GM18519 (cell line): ENCODE measurements around the gene DLGAP1.
A peak's percentile ranks its signal among the peaks of the same experiment; 100 is the strongest.

ENCODE experiments used
- ATAC-seq: cut with Tn5 transposase; IDR thresholded peaks from one replicate; pipeline ENCODE4 v1.9.1; 2021; ENCODE audit warnings: mild to moderate bottlenecking, moderate library complexity; ENCODE audit not compliant: unreplicated experiment, low FRiP score

DLGAP1 gene

DNA sequence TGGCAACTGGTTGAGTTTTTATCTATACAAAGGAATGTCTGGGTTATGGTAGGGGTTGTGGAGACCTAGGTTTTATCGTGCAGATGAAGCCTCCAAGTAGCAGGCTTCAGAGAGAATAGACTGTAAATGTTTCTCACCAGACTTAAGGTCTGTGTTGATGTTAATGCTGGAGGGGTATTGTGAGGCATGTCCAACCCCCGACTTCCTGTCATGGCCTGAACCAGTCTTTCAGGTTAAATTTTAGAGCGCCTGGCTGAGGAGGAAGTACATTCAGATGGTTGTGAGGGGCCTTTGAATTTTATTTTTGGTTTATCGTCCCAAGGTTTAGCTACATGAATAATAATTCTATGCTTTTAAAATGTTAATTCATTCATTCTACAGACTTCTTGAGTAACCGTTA, 435.1 kb downstream of the DLGAP1 start:
- no peak for ATAC-seq

DNA sequence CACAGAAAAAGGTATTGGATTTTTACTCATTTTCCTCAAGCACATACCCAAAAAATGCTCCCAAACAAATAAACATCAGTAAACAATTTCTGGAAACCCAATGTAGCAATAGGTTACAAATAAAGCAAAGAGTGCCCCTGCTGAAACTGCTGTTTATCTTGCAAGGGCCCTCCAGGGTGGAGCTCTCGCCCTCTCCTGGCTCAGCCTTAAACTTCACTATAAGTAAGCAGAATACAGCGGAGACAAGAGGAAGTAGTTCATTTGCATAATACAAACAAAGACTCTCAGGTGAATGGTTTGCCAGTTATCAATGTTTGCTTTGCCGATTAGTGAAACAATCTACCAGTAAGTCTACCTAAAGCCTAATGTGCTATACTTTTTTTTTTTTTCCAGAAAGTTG, 437.6 kb downstream of the DLGAP1 start:
- peak; percentile 84 for ATAC-seq

DNA sequence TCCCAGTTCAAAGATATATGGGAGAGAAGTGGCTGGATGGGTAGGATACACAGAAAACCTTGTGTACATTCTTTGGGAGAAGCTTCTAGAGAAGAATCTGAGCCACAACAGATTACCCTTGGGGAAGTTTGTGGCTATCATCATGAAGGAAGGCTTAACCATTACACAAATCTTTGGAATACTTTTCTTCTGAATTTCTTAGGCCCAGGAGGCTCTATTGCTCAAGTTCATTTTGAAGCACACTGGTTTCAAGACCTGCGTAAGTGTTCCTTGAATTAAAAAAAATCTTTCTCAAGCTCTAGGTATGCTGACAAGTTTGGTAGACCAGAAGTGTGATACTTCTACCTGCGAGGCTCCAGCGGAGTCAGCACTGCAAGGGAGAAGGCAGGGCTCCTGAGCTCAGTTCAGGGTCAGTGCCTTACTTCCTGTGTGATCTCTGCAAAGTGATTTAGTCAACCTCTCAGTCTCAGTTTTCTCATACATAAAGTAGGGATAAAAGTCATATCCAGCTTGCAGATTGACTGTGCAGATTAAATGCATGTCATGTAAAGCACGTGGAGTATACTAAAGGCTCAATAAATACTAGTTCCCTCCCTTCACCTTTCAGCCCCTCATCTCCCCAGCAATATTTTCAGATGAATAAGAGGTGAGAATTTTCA, 438.6 kb downstream of the DLGAP1 start:
- no peak for ATAC-seq

DNA sequence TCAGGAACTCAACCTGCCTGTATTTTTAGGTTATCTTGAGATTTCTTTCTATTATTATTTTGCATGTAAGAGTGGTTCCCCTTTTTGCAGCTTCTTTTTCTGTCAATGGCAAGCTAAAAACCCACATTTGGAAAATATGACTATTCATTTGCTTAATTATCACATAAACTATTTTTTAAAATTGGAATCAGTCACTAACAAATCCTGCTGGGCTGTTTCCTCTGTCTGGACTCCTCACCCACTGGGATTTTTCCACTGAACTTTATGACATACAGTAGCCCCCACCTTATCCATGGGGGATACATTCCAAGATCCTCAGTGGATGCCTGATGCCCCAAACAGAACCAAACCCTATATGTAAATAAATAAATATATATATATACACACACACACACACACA, 447.3 kb downstream of the DLGAP1 start:
- ATAC-seq, result no peak

DNA sequence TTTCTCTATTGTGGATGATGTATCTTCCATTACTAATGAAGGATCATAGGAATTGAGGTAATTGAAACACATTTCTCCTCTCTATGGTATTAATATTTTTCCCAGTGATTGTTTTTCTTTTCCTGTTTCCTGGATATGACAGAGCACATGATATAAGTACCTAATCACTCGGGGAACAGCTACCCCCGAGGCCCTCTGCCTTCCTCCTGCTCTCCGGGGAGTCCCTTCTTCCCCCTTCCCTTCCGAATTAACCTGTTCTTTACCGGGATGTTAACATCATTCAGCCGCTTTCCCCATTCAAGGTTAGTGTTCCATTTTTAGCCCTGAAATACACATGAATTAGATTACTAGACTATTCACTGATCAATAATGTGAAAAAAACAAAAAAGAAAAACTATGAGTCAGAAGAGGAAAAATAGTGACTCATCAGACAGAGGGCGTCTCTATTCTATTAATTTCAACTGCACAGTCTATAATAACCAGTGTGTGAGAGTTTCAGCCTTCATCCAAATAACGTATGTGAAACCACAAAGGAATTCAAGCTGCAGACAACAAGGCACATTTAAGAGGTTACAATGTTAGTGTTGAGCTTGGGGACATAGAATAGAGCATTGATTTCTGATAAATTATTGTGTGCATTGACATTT, 450.8 kb downstream of the DLGAP1 start:
- no peak for ATAC-seq

DNA sequence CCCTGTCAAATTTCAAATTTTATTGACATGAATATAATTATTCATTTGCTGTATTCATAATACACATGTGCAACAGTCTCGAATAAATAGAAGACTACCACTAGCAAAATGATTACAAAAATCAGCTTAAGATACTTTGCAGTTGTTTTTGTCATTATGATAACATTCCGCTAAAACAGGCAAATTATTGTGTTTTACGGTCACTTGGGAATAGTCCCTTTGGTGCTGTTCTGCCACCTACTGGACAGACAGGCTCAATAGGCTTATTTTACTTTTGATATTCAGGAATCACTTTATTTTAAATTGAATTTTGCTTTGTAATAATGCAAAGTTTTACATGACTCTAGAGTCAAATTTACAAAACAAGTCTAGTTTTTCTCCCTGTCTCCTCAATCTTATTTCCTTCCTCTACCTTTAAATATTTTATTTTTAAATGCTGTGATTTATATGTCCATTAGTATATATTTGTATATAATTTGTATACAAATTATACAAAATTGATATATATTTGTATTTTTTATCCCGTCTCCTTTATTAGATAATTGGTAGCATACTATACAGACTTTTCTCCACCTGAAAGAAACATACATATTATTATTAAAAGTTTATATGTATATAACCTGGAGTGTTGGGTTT, 456.3 kb downstream of the DLGAP1 start:
- ATAC-seq, result no peak

DNA sequence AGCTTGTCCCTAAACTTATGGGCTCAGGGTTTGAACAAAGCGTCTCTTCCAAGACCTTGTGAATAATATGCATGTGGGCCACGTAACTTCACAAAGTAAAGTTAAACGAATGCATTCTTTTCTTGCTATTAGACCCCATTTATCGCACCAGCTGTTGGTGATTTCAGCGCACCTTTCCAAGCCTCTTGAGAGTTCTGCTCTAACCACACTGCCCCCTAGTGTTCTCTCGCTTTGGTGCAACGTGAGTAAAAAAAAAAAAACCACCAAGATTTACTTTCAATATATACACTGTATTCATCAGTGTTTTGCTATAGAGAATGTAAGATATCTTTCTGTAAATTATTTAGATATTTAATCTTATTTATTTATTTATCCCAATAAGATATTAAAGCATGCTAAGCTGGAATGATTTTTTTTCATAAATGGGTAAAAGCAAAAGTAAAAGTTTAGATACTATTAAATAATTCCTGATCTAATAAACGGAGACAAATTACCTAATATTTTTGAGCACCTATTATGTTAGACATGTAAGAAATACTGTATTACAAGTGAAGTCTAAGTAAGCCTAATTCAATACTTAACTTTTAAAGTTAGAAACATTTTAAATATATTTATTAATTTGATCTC, 459.5 kb downstream of the DLGAP1 start:
- peak; percentile 68 for ATAC-seq

DNA sequence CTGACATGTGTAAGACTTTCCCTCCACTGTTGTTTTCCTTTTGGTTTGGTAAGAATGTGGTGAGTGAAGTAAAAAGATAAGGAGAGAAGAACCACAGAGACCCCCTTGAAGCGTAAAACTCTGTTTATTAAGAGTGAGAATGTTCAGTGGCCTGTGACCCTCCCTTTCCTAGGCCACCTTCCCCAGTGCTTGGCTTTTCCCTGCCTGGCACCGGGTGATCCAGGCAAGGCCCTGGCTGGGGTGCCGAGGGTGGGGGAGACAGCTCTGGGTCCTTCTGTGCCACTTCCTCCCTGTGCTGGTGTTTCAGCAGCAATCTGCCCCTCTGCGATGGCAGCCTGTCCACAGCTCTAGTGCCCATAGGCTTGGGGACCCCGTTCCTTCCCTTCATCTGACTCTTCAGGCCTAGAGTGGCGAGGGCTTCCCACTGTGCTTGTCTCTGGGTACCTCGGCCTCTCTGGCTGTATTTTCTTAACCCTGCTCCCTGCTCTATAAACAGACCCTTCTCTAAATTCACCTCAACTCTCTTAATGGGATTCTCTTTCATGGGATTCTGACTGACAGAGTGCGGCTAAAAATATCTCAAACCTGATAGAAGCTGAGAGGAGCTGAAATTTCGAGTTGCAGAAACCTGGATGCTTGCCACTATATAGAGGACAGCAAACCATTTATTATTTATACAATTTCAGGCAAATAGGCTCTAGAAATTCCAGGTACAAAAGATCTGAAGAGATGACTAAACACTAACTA, 461.0 kb downstream of the DLGAP1 start:
- no peak for ATAC-seq

DNA sequence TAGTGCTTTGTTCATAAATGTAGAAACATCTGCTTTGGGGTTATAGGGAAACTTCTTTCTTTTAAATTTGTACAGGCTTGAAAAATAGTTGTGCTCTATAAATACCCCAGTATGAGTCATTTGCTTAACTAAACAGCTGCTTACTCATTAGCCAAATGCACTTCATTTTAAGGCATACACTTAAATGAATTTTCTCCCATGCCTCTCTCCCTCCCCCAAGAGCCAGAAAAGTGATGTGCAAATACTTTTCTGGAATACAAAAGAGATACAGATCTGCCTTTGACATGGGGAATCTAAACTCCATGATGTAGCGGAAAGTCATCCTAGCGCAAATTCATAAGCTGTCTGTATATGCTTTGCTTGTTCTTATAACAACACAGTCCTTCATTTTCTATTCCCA, 469.4 kb downstream of the DLGAP1 start:
- ATAC-seq, result no peak

DNA sequence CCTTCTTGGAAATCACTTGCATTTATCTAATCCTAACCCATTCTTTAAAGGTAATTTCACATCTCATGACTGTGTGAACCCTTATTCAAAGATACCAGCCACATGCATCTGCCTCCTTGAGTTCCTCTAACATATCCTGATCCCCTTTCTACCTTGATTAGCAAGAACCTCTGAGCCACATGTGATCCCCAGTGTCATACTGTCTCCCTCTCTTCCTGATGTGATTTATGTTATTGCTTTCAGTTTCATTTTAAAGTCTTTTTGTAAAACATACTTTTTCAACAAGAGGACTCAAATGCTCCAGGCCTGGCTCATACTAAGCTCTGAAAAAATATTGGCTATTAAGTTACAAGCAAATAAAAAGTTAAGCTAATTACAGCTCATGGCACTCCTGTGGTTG, 470.1 kb downstream of the DLGAP1 start:
- no peak for ATAC-seq

DNA sequence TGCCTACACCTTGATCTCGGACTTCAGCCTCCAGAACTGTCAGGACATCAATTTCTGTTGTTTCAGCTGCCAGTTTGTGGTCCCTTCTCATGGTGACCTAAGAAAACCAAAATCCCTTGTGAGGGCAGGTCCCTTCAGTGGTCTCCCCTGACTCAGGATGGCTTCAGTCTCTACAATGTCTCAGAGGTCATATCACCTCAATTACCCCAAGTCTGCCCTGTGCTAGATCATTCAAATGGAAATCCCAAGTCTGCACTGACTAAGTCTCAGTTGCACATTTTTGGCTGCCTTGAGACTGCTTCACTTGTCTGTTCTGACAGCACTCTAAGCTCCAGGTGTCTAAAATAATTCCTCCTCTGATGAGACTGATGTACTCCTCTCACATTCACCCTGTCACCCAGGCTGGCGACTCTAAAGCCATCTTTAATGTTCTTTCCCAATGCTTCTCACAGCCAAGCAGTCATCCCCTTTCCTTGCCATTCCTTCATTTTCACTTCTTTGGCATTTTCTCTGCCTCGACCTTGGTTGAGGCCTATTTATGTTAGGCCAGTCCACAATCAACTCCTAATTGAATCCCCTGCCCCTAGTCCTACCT, 470.8 kb downstream of the DLGAP1 start:
- no peak for ATAC-seq

DNA sequence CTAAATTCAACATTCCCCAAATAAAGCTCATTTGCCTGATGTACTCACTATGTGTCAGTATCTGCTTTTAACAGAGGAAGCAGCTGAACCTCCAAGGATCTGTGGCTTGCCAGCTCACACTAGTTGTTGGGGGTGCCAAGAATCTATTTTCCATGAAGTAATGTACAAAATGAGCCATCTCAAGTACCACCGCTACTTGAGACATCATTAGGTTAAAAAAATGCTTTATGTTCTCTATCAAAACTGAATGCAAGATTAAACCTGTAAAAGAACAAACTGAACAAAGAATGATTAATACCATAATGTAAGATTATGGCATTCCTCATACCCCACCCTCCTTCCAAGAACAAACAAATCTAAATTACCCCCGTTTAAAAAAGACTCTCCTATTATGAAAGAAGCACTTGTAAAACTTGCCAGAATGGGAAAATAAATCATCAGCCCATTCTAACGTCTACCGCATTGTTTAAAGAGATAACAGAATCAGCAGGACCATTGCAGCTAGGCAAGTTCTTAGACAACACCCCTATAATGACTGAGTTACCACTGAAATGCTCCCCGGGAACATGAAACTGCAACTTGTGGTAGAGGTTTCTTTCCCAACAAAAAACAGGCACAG, 471.6 kb downstream of the DLGAP1 start:
- ATAC-seq, result no peak

DNA sequence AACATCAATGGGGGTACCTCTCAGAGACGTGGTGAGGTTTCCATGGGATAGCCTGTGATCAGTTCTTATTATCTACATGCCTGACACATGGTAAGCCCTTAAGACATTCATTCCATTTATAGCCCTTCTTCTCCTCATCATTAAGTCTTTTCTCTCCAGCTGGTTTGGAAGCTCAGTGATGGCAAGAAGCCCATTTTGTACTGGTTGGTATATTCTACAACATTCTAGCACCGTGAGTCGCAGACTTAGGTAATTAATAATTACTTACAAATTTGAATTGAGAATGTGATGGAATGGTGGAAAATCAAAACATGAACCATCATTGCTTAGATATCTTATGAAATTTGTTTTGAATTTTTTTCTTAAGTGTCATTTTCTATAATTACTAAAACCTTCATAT, 472.6 kb downstream of the DLGAP1 start:
- ATAC-seq, result no peak

DNA sequence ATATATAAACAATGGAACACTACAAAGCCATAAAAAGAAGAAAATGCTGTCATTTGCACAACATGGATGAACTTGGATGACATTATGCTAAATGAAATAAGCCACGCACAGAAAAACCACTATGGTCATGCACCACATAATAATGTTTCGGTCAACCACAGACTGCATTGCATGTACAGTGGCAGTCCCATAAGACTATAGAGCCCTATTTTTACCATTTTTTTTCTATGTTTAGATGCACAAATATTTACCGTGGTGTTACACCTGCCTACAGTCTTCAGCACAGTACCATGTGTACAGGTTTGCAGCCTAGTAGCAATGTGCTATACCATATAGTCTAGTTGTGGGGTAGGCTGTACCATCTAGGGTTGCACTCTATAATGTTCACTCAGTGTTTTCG, 476.1 kb downstream of the DLGAP1 start:
- ATAC-seq, result no peak

DNA sequence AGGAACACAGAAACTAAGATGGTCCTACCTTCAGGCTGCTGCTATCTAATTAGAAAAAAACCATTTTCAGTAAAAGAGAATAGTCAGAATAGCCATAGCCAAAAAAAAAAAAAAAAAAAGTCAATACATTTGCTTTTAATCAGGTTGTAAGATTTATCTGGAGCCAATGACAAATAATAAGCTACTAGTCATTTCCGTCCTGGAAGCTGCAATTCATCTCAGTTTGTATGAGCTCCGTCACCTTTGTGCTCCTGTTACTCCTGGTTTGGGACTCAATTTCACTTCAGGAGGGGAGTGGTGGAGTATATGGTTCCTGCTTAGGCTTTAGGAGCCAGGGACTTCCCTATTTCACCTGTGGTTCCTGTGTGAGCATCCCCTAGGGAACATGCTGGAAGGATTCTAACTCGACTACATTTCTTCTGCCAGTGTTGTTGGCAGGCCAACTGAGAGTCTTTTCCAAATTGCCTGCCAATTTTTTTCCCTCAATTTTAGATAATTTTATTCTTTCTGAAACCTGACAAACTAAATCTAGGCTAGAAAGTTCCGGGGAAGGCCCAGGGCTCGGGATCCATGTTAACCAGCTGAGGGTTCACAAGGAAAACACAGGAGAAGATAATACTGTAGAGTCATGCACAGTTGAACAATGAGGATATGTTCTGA, 481.8 kb downstream of the DLGAP1 start:
- ATAC-seq, result no peak

DNA sequence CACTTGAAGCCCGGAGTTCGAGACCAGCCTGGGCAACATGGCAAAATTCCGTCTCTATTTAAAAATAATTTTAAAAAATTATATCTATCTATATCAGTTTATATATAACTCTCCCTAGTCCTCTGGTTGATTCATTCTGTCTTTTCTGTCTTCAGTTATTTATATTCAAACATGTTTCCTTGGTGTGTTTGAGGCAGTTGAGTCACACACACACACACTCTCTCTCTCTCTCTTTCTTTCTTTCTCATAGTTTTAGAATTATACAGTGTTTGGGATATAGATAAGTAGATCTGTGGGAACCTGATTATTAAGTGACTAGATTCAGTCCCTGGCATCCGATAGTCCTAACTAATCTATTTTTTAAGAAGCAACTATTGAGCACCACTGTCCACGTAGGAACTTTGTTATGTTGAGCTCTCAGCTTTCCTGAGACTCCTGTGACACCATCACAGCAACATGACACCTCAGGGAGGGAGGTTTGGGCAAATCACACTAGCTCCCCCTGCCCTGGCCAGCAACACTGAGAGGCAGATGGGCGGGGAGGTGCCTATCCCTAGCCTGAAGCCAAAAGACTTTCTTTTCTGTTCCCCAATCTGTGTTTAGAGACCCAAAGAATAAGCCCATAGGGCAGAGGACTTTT, 482.7 kb downstream of the DLGAP1 start:
- ATAC-seq, result no peak

DNA sequence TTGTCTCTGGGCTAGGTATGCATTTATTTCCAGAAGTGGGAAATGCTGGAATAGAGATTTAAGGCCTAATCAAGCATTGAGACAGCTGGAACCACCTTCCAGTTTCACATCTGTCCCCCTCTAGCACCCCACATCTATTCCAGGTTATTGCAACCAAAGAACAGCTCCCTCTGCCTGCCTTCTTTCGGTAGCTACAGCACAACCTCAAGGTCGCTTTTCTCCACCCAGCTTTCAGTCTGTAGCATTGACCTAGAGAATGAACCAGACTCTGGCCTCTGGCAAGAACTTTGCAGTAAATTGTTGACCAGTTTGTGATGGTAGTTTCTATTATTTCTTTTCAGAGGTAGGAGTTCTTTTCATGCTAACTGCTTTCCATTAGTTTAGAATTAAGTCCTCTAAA, 484.2 kb downstream of the DLGAP1 start:
- ATAC-seq, result no peak

DNA sequence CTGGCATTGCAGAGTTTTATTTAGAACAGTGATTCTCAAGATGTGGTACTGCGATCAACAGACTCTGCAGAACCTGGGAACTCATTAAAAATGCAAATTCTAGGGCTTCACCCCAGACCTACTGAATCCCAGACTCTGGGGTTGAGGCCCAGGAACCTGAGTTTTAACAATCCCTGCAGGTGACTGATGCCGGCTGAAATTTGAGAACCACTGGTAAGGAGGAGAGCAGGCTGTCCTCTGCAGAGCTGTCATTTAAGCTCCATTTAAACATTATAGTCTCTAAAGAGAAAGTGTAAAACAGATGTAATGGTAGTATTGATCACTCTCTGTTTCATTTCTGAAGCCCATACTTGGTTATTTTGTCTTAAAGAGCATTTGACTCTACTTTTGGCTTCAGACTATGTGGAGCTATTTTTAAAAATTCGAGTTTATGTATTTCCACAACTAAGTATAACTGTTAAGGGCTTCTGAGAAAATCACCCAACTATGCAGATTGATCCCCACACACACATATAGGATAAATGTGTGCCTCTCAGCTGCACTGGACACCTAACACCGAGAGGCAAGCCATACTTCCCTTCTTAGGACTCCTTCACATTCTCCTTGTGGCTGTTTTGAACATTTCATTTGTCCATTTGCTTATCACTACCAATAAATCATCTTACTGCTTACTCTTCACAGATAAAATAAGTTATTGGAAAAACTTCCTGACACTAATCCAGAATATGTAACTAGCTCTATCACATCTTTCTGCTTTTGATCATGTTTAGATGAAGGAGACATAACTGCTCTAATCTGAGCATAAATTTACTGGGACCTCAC, 487.5 kb downstream of the DLGAP1 start:
- no peak for ATAC-seq
